Brain microvascular endothelial cell (primary cell): ENCODE data around the gene PRKRA.
"Not testable (repeated sequence)": the region's sequence is repeated elsewhere in the genome, so short reads cannot be mapped to it uniquely, and the experiment has no call there.

Source experiments
- DNase-seq: peaks from one replicate; pipeline ENCODE4 v3.0.0-alpha.2; 2020
- H3K27ac ChIP-seq: fragments of 250-450 bp; sonication (Bioruptor Pico); 2 replicates; pipeline ENCODE4 v1.5.1; 2020; ENCODE audit warnings: mild to moderate bottlenecking, moderate library complexity
- H3K27me3 ChIP-seq: fragments of 250-450 bp; sonication (Bioruptor Pico); replicated peaks from 2 replicates; pipeline ENCODE4 v1.5.1; 2020; ENCODE audit warnings: mild to moderate bottlenecking
- H3K36me3 ChIP-seq: fragments of 250-450 bp; sonication (Bioruptor Pico); replicated peaks from 2 replicates; pipeline ENCODE4 v1.5.1; 2020; ENCODE audit warnings: mild to moderate bottlenecking
- H3K4me3 ChIP-seq: 2 replicates; pipeline ENCODE4 v1.5.1; 2011; ENCODE audit warnings: low read depth, mild to moderate bottlenecking, control low read depth, low read length, moderate library complexity
- in situ Hi-C: cut with HindIII; loops from 2 replicates; pipeline ENCODE4 v1.10.0; 2017; ENCODE audit warnings: low sequenced_read_pairs, low pct_ligation_motif_present
- TF ChIP-seq, protein P1 (sequence below): IDR thresholded peaks from 2 replicates; pipeline ENCODE4 v1.5.1; 2011; ENCODE audit warnings: low read depth, mild to moderate bottlenecking, moderate library complexity, low read length, control low read depth, inconsistent platforms; ENCODE audit errors: missing control alignments

The PRKRA gene

DNA sequence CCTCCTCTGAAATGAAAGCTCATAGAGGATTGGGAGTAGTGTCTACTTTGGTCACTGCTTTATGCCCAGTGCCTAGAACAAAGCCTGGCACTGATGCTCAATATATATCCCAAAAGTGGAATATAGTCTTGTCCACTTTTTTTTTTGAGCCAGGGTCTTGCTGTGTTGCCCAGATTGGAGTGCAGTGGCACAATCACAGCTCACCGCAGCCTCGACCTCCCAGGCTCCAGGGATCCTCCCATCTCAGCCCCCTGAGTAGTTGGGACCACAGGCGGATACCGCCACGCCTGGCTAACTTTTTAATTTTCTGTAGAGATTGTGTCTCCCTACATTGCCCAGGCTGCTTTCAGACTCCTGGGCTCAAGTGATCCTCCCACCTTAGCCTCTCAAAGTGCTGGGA lies 23.6 kb upstream of the PRKRA start:
- no peak overlapping the region for H3K4me3 ChIP-seq
- H3K27ac ChIP-seq = no peak overlapping the region
- TF ChIP-seq, protein P1, sequence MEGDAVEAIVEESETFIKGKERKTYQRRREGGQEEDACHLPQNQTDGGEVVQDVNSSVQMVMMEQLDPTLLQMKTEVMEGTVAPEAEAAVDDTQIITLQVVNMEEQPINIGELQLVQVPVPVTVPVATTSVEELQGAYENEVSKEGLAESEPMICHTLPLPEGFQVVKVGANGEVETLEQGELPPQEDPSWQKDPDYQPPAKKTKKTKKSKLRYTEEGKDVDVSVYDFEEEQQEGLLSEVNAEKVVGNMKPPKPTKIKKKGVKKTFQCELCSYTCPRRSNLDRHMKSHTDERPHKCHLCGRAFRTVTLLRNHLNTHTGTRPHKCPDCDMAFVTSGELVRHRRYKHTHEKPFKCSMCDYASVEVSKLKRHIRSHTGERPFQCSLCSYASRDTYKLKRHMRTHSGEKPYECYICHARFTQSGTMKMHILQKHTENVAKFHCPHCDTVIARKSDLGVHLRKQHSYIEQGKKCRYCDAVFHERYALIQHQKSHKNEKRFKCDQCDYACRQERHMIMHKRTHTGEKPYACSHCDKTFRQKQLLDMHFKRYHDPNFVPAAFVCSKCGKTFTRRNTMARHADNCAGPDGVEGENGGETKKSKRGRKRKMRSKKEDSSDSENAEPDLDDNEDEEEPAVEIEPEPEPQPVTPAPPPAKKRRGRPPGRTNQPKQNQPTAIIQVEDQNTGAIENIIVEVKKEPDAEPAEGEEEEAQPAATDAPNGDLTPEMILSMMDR = no peak
- H3K36me3 ChIP-seq = no peaks in the 10 kb centered on the region
- in situ Hi-C loops = no loop called here
- H3K27me3 ChIP-seq = no peaks in the 10 kb centered on the region
- no peak for DNase-seq

DNA sequence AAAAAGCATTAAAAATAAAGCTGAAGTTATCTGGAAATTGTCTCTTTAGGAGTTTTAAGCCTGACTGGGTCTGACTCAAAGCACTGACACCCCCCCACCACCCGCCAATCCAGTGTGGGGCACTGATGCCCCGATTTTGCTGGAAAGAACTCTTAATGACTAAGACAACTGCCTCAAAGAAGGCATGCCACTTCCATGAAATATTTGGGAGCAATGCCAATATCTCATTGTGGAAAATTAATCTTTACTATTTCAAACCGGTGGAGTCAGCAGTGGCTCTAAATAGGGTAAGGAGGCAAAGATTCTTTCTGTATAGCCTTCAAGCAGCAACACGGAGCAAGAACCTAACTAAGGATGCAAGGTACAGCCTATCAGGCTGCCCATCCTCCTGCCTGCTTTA lies 23.0 kb upstream of the PRKRA start:
- in situ Hi-C loops = no loop called here
- no peak for DNase-seq
- H3K27ac ChIP-seq = no peak overlapping the region
- H3K4me3 ChIP-seq = no peak overlapping the region
- H3K27me3 ChIP-seq = no peaks in the 10 kb centered on the region
- H3K36me3 ChIP-seq = no peaks in the 10 kb centered on the region
- TF ChIP-seq, protein P1 = no peak

DNA sequence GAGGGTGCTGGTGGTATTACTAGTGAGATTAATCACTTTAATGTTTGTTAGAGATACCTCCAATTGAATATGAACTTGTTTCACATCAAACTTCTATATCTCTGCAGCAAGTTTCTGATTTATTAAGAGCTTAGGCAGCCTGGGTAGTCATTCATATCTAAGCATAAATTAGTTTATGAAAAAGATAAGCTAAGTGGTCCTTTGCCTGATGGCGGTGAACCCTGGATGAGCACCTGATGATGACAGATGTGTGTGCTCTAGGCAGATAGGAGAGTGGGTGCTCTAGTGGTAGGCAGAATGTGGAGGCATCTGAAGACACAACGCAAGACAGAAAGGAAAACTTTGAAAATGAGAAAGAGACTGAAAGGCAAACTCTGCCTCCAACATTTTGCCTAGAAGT lies 22.4 kb upstream of the PRKRA start:
- Histone ChIP-seq H3K27me3 (no peaks in the 10 kb centered on the region), H3K36me3 (no peaks in the 10 kb centered on the region), H3K27ac (no peak overlapping the region), H3K4me3 (no peak overlapping the region)
- no peak for DNase-seq
- in situ Hi-C loops = no loop called here
- TF ChIP-seq, protein P1 = no peak

DNA sequence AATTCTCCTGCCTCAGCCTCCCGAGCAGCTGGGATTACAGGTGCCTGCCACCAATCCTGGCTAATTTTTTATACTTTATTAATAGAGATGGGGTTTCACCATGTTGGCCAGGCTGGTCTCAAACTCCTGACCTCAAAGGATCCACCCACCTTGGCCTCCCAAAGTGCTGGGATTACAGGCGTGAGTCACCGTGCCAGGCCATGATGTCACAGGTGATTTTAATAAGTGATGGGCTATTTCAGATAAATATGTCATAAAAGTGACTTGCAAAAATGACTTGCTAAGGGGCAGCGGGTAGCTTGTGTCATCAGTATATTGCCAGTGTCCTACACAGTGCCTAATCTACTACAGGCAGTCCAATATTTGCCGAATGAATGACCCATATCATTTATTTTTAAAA lies 20.3 kb upstream of the PRKRA start:
- DNase-seq, H3K27me3 ChIP-seq, H3K27ac ChIP-seq, H3K4me3 ChIP-seq, in situ Hi-C loops, H3K36me3 ChIP-seq: not testable (repeated sequence)

DNA sequence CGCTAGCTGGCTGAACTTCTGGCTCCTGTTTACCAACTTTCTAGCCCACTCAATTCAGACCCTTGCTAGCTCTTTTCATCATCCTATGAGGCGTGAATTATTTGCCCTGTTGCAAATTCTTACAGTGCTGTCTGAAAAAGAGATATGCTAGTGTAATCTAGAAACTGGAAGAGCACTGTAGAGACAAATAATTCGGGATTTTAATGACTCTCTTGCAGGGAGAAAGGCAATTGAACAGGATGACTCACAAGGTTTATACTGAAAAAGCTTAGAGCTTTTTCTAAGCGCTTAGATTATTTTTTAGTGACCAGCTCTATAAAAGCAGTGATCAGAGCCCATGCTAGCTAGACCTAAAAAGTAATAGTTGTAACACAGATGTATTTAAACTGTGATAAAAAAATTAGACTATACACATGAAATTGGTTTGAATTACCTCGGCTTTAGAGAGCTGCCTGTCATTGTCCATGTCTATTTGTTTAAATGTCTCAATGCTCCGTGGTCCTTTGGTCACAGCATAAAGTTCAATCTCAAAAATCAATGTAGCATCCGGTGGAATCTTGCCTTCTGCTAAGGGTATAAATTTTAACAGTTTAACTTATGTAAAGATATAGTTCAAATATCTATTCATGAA lies 18.4 kb upstream of the PRKRA start:
- peaks cover 3% of the 10 kb centered on the region for H3K36me3 ChIP-seq
- no peak overlapping the region for H3K4me3 ChIP-seq
- no peak overlapping the region for H3K27ac ChIP-seq
- in situ Hi-C loops = no loop called here
- no peak for DNase-seq
- TF ChIP-seq, protein P1 = no peak
- no peaks in the 10 kb centered on the region for H3K27me3 ChIP-seq

DNA sequence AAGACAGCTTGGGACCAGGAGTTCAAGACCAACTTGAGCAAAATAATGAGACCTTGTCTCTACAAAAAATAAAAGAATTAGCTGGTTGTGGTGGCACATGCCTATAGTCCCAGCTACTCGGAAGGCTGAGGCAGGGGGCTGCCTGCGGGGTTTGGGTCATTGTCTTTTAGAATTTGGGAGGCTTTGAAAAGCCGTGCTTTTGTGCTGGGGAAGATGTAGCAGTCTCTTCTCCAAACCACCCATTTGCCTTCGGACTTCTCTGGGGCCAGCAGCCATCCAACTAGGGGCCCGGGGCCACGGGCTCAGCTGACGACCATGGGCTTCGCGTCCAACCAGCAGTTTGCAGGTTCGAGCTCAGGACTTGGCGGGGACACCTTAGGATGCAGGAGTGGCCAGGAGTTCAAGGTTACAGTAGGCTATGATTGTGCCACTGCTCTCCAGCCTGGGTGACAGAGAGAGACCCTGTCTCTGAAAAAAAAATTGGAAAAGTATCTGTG lies 6.5 kb upstream of the PRKRA start:
- Histone ChIP-seq H3K4me3 (no peak overlapping the region), H3K36me3 (no peaks in the 10 kb centered on the region), H3K27me3 (no peaks in the 10 kb centered on the region), H3K27ac (no peak overlapping the region)
- DNase-seq = no peak
- in situ Hi-C loops = no loop called here
- TF ChIP-seq, protein P1 = no peak
